AG09319 (cell line): Measurements from ENCODE around the gene TMEM150A.

Experiments used
- DNase-seq: peaks from one replicate; pipeline ENCODE4 v3.0.0-alpha.2; 2010; ENCODE audit warnings: low read depth; ENCODE audit errors: extremely low read depth
- TF ChIP-seq, protein P1 (sequence below): IDR thresholded peaks from 2 replicates; pipeline ENCODE4 v1.5.1; 2011; ENCODE audit warnings: low read depth, mild to moderate bottlenecking, inconsistent platforms, low read length, moderate library complexity

TMEM150A gene

DNA sequence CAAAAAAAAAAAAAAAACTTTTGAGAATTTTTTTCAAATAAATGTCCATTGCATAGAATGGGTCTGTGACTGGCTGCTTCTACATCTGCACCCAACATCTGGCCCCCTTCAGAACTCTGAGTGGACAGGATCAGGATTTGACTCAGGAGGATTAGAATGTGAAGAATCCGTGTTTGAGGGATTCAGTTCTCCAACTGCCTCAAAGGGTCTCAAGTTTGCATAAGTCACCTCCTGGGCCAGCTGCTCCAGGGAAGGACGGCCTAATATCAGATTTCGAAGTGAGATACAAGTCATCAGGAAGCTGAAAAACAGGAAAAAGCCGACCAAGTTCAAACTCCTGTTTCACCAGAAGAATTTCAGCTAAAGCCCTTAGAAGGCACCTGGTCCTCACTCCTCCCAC lies 52.7 kb downstream of the TMEM150A start:
- peak; percentile 81 for DNase-seq
- TF ChIP-seq, protein P1, sequence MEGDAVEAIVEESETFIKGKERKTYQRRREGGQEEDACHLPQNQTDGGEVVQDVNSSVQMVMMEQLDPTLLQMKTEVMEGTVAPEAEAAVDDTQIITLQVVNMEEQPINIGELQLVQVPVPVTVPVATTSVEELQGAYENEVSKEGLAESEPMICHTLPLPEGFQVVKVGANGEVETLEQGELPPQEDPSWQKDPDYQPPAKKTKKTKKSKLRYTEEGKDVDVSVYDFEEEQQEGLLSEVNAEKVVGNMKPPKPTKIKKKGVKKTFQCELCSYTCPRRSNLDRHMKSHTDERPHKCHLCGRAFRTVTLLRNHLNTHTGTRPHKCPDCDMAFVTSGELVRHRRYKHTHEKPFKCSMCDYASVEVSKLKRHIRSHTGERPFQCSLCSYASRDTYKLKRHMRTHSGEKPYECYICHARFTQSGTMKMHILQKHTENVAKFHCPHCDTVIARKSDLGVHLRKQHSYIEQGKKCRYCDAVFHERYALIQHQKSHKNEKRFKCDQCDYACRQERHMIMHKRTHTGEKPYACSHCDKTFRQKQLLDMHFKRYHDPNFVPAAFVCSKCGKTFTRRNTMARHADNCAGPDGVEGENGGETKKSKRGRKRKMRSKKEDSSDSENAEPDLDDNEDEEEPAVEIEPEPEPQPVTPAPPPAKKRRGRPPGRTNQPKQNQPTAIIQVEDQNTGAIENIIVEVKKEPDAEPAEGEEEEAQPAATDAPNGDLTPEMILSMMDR = no peak

DNA sequence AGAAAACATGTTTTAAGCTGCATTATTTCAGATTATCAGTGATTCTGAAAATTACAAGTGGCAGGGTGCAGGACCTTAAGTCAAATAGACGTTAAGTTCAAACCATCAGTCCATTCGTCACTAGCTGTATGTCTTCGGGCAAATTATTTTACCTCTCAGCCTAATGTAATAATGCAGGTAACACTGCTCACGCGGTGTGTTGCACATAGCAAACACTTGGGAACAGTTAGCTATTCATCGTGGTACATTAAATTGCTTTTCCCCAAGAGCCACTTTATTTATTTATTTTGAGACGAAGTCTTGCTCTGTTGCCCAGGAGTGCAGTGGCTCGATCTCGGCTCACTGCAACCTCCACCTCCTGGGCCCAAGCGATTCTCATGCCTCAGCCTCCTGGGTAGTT lies 53.4 kb downstream of the TMEM150A start:
- TF ChIP-seq, protein P1 = no peak
- no peak for DNase-seq

DNA sequence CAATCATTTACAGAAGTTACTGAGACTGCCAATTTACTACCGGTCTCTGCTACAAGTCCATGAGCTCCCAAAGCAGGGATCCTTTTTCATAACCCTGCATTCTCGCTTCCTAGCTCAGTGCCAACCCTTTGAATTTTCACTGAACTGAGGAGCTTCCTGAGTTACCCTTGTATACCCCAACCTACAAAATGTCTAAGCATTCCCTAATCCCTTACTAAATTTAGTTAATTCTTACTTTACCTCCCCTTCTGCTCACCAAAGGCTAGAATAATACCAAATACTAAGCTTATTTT lies 53.9 kb downstream of the TMEM150A start:
- TF ChIP-seq, protein P1 = no peak
- DNase-seq = no peak
